DMS 273 (cell line): ENCODE data around the gene PFKFB1.

Source experiments
- DNase-seq: peaks from one replicate; lab custom pipeline; 2025; ENCODE audit not compliant: unreplicated experiment; lab: John Stamatoyannopoulos, UW

Gene PFKFB1

GRCh38 chrX:54928876-54929275 lies 65.1 kb downstream of the PFKFB1 start:
- DNase-seq = no peak

- no peak for DNase-seq
Observed at GRCh38 chrX:54926978-54927377, 67.0 kb downstream of the PFKFB1 start.

- DNase-seq = no peak
Observed at GRCh38 chrX:54923376-54923775, 70.6 kb downstream of the PFKFB1 start.

- no peak for DNase-seq
Observed at GRCh38 chrX:54922547-54922946, 71.4 kb downstream of the PFKFB1 start.

- peak; percentile 84 for DNase-seq
Observed at GRCh38 chrX:54921427-54922021, 72.5 kb downstream of the PFKFB1 start.

GRCh38 chrX:54920610-54921426 lies 73.2 kb downstream of the PFKFB1 start, which contains the start of gene TRO:
Gene TRO (plus strand): TSS chrX:54920824. CDS start chrX:54922247, 1,423 bp downstream.
- peak; percentile 58 for DNase-seq

GRCh38 chrX:54909941-54910340 lies 84.0 kb downstream of the PFKFB1 start:
- DNase-seq = no peak

- no peak for DNase-seq
Observed at GRCh38 chrX:54894159-54894558, 99.8 kb downstream of the PFKFB1 start.

GRCh38 chrX:54891573-54891972 lies 102.4 kb downstream of the PFKFB1 start:
- DNase-seq = peak; percentile 73

GRCh38 chrX:54885740-54886139 lies 108.2 kb downstream of the PFKFB1 start:
- DNase-seq = no peak
